Tongue (tissue), 2 donors: ENCODE data around the gene PABPC3. TPM values are rescaled to one million over a fixed set of nuclear protein-coding genes. Genes with fewer than 3 reads are reported as not detected.
A peak's percentile ranks its signal among the peaks of the same experiment; 100 is the strongest.

Experiments
- DNase-seq: peaks from one replicate; pipeline ENCODE4 v3.0.0-alpha.2; 2015
- total RNA-seq: library from RNA; depleted of rRNA; stranded (reverse); fragments of >200 nt; gene quantifications from one replicate; pipeline ENCODE4 v1.2.3, GENCODE V29; 2014

Gene PABPC3
- 0.21 TPM for total RNA-seq

DNA sequence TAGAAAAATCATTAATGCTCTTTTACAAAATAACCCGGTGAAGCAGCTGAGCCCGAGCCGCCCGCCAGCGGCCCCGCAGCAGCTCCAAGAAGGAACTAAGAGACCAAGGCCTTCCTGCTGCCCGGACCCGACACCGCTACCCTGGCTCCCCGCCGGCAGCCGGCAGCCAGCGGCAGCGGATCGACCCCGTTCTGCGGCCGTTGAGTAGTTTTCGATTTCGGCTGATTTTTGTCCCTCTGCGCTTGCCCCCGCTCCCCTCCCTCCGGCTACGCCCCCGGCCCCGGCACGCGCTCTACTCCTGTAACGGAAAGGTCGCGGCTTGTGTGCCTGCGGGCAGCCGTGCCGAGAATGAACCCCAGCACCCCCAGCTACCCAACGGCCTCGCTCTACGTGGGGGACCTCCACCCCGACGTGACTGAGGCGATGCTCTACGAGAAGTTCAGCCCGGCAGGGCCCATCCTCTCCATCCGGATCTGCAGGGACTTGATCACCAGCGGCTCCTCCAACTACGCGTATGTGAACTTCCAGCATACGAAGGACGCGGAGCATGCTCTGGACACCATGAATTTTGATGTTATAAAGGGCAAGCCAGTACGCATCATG, at the start of gene PABPC3:
Gene PABPC3, plus strand, starts transcription at position 286 of the 603 bp plus-strand sequence. Its CDS starts 63 bp downstream, at position 349.
- DNase-seq = peak; percentile 36

DNA sequence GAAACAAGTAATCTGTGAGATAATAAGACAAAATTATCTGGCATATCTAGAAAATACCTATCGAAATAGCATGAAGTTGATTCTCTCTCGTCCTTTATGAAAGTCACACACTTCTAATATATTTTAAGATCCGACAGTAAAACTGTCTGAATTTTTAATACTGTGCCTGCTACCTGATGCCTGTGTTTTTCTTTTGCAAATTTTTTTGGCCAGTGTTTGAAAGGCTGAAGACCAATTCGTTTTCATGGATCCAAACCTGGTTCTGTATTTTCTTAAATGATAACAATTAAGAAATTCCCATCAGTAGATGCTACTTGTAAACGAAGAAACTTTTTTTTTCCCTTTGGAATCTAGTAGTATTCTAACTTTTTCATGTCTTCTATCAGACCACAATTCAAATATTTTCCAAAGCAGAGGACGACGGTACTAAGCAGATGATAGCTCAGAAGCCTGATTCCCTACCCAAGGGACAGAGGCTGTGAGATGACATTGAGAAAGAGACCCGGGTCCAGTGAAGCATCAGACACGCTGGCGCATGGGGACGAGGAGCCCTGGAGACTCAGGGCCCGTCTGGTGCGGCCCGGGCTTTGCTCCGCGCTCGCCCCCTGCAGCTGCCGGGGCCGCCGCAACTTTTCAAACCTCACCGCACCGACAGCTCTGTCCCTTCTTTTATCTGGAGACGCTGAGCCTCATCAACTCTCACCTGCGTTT, 49.5 kb upstream of the PABPC3 start:
- DNase-seq = peak; percentile 6

DNA sequence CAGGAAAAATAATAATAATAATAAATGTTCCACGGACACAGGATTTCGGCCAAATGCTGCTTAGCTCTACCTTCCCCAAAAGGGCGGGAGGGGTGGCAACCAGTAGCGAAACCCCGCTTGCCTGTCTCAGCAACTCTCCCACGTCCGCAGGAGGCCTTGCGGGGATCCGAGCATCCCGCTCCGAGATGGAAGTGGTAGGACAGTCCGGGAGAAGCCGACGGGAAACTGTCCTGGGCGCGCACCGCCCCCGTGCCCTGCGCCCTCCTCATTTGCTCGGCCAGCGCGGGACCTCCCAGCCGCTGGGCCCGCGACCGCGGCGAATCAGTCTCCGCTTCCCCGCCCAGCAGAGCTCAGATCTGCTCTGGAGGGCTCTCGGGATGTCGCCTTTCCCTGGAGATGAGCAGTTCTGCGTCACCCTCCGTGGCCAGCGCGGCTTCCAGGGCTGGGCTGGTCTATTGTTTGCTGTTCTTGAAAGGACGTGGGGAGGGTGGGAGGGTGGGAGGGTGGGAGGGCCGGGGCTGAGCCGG, 48.9 kb upstream of the PABPC3 start:
- DNase-seq = peak; percentile 33

DNA sequence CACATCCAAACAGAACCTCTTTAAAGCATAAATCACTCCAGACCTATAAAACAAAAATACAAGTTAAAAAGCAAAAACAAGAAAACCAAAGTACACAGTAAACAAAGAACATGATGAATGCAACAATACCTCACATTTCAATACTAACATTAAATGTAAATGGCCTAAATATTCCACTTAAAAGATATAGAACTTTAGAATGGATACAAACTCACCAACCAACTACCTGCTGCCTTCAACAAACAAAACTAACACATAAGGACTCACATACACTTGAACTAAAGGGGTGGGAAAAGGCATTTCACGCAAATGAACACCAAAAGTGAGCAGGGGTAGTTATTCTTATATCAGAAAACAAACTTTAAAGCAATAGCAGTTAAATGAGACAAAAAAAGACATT, 44.9 kb upstream of the PABPC3 start:
- DNase-seq = no peak

DNA sequence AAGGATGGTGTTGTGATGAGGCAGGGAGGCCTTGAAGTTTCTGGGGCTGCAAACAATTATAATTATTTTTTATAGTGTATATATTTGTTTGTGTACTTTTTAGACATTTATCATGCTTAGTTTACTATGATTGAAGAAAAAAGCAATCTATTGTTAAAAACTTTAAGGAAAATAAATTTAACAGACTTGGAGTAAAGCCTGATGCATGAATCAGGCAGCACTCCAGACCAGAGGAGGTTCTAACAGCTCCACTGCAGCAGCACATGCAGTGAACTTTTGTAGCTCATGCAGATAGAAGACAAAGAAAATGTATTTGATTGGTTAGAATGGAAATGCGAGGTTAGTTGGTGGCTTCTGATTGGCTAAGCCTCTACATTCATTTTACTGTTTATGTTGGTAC, 36.8 kb upstream of the PABPC3 start:
- no peak for DNase-seq

DNA sequence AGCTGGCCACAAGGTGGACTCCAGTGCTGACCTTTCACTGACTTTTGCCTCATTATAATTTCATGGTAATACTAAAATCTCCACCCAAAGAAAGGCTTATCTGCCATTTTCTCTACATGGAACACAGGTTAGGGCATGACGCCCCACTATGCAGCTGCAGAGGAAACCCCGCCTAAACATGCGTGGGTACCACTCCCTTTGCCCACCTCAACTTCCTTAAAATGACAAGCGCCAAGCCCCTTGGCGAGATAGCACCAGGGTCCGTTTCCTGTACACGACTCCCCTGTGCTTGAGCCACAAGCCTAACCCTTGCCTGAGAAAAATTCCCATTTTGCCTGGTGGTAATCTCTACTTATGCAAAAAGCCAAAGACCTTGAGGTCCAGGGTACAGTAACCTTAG, 36.0 kb upstream of the PABPC3 start:
- no peak for DNase-seq

DNA sequence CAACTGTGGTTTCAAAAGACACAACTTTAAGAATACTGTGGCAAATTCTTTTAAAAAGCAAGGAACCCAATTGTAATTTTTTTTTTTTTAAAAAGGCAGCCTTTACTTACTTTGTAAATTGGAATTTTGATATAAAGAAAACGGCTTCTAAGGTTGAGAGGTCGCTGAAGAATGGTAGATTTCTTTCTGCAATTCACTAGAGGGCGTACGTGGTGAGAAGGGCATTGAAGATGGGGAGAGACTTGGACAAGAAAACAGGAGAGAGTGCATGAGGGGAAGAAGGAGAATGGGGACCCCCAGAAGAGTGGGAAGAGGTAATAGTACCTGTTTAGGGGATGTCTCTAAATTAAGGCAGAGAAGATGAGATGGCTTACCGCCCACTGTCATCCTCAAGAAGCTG, 33.5 kb upstream of the PABPC3 start:
- no peak for DNase-seq

DNA sequence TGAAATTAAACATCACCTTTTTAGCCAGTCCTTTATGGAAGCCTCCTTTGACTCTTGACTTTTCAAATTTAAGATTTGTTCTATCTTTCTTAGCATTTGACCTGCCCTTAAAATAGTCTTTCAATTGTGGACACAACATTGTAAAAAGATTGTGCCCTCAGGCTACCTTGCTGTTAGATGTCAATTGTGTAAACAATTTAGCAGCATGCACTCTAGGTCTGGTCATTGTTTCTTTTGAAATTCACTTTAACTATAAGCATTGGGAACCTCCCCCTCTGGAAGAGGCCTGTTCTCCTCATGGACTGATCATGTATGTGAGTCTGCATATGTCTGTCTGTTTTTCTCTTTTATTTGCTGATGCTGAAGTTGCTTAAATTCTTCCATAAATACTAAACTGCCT, 31.5 kb upstream of the PABPC3 start:
- no peak for DNase-seq

DNA sequence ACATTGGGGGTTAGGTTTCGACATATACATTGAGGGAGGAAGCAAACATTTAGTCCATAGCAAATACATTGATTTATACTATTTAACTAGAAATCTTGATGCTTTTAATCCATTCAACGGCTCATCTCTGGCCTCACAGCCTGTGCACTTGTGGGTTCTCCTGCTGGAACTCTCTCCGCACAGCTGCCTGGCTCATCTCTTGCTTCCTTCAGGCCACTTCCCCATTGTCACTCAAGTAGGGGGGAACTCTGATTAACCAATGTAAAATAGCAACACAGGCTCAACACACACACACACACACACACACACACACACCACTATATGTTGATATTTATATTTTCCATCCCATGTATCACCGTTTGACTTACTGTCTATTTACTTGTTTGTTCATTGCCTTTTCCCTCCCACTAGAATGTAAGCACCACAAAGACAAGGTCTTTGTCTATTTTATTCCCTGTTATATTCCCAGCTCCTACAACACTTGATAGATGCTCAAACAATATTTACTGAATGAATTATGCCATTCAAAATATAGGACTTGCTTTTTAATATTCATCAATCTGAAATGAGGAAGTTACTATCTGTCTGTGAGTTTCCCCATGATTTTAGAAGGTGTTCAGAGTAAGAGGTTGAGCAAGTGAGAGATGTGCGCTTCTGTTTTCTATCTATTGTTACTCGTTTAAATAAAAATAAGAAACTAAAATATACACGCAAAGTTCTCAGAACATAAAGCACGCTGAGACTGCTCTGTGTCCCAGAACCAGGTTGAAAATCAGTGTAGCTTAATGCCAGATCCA, 29.8 kb upstream of the PABPC3 start:
- no peak for DNase-seq

DNA sequence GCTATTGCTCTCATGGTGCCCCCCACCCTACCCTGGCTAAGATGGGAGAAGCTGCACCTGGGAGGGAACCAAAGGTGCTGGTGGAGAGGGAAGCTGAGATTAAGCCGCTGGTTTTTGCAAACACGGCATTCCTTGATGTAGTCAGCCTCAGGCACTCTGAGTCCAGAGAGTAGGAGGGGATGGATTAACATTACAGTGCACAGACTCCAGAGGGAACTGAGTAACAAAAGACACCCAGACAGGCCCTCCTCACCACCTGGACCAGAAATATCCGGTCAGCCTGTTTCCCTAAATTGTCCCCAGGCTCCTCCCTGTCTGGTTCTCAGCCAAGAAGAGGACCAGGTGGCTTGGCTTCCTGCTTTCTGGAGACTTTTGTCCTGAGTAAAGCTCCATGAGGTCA, 28.9 kb upstream of the PABPC3 start:
- DNase-seq = peak; percentile 1

DNA sequence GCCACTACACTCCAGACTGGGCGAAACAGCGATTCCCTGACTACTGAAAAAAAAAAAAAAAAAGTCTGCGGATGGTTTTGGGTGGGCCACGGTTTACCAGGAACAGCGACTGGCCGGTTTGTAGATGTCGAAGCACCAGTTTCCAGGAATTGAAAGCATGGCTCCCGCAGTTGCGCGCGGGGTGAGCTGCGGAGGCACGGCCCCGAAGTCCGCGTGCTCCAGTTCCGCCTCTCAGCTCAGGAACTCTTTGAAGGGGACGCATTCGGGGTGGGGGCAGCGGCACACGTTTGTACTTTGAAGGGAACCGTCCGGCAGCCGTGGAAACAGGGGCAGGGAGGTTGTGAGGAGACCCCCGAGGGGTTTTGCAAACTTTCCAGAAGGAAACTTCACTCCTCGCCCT, 27.1 kb upstream of the PABPC3 start:
- no peak for DNase-seq

DNA sequence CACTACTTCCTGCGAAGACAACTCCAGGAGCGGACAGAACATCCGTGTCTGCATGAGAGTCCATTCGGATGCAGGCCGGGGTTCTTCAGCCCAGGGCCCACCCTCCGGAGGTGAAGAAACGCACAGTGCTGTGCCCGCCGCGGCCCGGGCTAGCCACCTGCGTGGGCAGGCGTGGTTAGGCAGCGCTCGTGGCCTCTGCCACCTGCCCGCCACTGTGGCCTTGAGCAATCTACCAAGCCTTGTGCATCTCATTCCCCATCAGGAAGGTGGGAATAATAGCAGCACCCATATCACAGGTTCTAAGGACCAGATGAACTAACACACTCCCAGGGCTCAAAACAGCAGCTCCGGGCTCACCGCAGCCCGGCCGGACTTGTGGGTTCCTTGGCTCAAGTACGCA, 26.7 kb upstream of the PABPC3 start:
- DNase-seq = no peak

DNA sequence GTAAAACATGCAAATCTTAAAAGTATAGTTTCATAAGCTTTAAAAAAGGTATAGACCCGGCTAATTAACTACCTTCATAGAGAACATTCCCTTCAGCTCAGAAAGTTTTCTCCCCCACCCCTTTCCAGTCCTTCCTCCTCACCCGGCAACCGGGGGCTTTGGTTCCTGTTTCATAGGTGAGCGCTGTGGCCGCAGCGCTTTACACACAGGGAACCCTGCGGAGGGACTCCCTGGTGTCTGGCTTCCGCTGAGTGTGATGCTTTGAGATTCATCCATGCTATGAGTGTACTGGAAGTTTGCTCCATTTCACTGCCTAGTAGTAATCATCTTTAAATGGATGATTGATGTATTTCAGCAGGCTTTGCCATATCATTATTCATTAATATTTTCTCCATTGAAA, 26.0 kb upstream of the PABPC3 start:
- DNase-seq = no peak

DNA sequence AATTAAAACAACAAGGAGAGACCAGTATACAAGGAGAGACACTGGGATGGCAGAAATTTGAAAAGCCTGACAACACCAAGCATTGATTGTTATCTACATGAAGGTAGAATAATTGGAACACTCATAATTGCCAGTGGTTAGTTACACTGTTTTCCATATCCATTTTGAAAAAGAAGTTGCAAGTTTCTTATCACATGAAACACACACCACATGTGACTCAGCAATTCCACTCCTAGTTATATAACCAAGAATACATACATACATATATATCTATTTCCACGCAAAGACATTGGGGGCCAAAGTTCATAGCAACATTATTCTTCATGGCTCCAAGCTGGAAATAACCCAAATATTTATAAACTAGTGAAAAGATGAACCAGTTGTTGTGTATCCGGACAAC, 15.2 kb upstream of the PABPC3 start:
- DNase-seq = no peak

DNA sequence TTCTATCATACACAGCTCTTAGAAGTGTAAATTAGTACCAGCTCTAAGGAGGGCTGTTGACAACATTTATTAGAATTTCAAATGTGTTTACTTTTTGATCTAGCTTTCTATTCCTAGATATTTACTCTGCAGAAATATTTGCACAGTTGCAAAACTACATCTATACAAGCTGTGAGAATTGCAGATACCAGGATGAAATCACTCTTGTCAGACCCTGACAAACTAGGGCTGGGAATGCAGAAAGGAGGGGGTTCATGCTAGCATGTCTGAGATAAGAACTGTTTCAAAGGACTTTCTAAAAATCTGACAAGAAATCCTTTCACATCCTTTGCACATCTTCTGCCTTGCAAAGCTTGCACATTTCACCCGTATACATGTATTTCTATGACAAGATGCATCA, 11.8 kb upstream of the PABPC3 start:
- DNase-seq = no peak

DNA sequence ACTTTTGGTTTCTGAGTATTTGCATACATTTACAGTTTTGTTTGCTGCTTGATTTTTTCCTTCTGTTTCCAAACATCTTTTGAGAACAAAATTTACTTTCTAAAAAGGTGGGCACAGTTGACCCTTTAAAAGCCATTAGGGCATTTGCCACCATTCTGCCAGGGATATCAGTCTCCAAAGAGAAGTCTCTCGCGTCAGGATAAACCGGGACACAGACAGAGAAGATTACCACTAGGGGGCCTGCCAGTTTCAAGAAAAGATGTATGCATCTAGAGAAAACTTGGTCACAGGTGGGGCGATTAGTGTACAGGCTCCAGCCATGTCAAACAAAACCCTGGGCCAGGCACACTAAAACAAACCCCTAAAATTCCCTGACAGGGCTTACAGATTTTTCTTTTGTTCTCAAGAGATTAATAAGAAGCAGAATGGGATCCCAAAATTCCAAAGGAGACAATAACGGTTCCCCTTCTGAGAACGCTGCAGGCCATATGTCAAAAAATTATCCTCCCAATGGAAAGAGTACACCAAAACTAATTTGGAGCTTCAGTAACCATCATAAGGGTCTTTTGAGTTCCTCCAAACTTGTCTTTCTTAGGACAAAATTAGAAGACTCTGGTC, 10.7 kb upstream of the PABPC3 start:
- peak; percentile 49 for DNase-seq

DNA sequence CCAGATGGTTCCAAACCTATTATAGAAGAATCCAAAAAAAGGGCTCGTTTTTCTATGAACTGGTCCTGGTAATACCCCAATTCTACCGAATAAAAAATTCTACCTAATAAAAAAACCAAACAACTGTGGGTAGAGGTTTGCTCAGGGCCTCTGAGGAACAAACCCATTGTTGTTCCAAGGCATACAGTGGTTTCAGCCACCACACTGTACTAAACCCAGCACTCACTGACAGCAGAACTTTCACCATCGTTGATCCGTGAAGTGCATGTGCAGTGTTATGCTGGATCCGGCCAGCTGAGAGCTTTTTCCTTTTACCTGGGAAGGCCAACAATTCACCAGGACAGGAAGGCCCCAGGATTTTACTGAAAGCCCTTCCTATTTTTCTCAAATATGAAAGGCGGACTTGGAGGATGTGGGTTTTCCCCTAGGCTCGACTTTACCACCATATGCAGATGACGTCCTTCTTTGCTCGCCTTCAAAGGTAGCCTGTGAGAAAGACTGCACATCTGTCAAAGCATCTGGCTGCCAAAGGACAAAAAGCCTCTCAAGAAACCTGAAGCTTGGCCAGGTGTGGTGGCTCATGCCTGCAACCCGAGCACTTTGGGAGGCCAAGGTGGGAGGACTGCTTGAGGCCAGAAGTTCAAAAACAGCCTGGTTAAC, 7.2 kb upstream of the PABPC3 start:
- no peak for DNase-seq

DNA sequence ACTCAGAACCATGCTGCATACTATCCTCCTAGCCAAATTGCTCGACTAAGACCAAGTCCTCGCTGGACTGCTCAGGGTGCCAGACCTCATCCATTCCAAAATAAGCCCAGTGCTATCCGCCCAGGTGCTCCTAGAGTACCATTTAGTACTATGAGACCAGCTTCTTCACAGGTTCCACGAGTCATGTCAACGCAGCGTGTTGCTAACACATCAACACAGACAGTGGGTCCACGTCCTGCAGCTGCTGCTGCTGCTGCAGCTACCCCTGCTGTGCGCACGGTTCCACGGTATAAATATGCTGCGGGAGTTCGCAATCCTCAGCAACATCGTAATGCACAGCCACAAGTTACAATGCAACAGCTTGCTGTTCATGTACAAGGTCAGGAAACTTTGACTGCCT, 1.5 kb downstream of the PABPC3 start:
- DNase-seq = no peak

DNA sequence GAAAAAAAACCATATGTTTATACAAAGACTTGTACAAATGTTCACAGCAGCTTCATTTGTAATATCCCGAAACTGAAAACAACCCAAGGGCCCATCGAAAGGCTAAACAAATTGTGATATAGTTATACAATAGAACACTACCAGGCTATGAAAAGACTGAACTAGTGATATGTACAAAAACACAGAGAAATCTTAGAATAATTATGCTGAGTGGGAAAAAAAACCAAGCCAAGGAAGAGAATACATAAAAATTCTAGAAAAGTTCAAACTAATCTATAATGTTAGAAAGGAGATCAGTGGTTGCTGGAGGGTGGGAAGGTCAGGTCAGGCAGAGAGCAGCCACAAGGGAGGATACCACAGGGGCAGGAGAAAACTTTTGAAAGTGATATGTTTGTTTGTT, 7.8 kb downstream of the PABPC3 start:
- no peak for DNase-seq

DNA sequence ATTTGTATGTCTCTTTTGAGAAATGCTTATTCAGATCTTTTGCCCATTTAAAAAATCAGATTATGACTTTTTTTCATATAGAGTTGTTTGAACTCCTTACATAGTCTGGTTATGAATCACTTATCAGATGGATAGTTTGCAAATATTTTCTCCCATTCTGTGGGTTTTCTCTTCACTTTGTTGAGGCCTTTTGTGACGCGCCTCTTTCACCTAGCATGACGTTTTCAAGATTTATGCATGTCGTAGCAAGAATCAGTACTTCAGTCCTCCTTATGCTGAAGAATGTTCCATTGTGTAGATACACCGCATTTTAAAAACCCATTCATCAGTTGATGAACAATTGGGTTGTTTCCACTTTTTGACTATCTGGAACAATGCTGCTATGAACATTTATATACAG, 13.4 kb downstream of the PABPC3 start:
- DNase-seq = no peak

DNA sequence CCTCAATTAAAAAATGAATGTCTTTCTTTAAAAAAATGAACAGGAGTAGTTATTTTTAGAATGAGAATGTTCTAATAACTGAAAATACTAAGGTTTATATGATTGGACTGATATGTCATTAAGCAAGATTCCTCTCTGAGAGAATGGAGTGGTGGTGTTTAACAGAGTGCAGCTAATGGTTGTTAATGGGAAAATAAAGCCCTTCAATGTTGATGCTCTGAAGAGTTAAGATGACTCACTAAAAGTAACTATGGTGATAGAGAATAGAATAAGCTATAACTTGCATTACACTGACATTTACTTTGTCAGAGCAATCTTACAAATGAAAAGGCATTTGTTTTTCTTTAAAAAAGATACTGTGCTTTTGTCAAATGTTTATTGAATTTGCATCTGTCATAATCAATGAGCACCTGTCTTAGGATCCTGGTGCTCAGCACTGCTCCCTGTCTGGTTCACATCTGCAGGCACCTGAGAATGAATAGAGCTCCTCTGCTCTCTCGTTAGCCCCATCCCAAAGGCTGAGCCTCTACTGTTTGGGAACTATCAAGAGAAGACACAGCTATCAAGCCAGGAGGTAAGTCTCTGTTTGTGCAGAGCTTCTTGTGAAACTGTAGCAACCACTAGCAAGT, 15.1 kb downstream of the PABPC3 start:
- DNase-seq = no peak

DNA sequence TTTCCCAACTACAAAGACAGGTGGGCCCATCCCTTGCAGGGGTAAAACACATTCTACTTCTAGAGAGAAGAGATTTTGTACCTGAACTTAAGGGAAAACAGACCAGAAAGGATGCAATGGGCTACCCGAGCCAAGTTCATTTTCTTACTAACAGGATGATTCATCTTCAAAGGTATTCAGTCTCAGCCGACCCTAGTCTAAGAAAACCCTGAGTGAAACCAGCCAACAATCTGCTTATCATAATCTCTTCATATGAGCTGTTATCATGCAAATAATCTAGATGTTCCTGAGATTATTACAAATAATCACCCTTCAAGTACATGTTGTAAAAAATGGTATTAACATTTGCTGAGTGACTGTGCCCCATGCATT, 15.6 kb downstream of the PABPC3 start:
- DNase-seq = no peak
